Panc1 (cell line): ENCODE results near the gene CCDC182. TPM values are rescaled to one million over a fixed set of nuclear protein-coding genes. Genes with fewer than 3 reads are reported as not detected.

Source experiments
- ATAC-seq: fragments of 200-7000 bp; cut with Tn5 transposase; 2 replicates; pipeline ENCODE4 v1.9.1; 2020; ENCODE audit warnings: mild to moderate bottlenecking, moderate library complexity
- BruUV-seq: library from RNA; stranded (reverse); fragments of 400-500 nt; replicated peaks from 2 replicates; lab custom pipeline; 2021; lab: Mats Ljungman, UMichigan
- CTCF ChIA-PET: fragments of 300-600 bp; sonication (Branson Sonifier 250); formaldehyde crosslinking; loops from one replicate; lab custom pipeline; 2022; ENCODE audit warnings: antibody characterized with exemption; lab: Charles Lee
- POLR2A ChIA-PET: fragments of 300-600 bp; sonication (Branson Sonifier 250); formaldehyde crosslinking; loops from one replicate; lab custom pipeline; 2022; ENCODE audit warnings: antibody characterized with exemption; lab: Charles Lee
- DNase-seq: peaks from one replicate; pipeline ENCODE4 v3.0.0-alpha.2; 2010; ENCODE audit warnings: low read depth, low spot score
- H3K27ac ChIP-seq: 2 replicates; pipeline ENCODE4 v1.5.1; 2011; ENCODE audit warnings: mild to moderate bottlenecking, low read length, inconsistent platforms
- H3K27me3 ChIP-seq: fragments of 200-500 bp; sonication (Bioruptor generic); 2 replicates; pipeline ENCODE4 v1.6.0; 2014; ENCODE audit warnings: low read length, inconsistent platforms; ENCODE audit not compliant: control insufficient read depth, insufficient read depth
- H3K36me3 ChIP-seq: fragments of 200-500 bp; sonication (Bioruptor generic); 2 replicates; pipeline ENCODE4 v1.5.1; 2014; ENCODE audit warnings: inconsistent platforms, mild to moderate bottlenecking, low read length, moderate library complexity; ENCODE audit not compliant: control insufficient read depth, insufficient read depth
- H3K4me1 ChIP-seq: 2 replicates; pipeline ENCODE4 v1.5.1; 2011; ENCODE audit warnings: inconsistent platforms, mild to moderate bottlenecking, low read length, moderate library complexity; ENCODE audit not compliant: control insufficient read depth, insufficient read depth
- H3K4me3 ChIP-seq, 2 experiments: 2 replicates each; pipeline ENCODE4 v1.5.1; 2011 to 2012; ENCODE audit warnings: low read depth in 2 of 2, low read length in 2 of 2, mild to moderate bottlenecking in 2 of 2, inconsistent platforms in 1 of 2, moderate library complexity in 1 of 2
- H3K9me3 ChIP-seq: fragments of 200-500 bp; sonication (Bioruptor generic); 2 replicates; pipeline ENCODE4 v1.5.1; 2014; ENCODE audit warnings: low read depth, mild to moderate bottlenecking, inconsistent platforms, low read length, moderate library complexity; ENCODE audit not compliant: control insufficient read depth, insufficient read depth
- CTCF ChIP-seq: fragments of 450-650 bp; IDR thresholded peaks from 2 replicates; pipeline ENCODE4 v1.5.1; 2017; ENCODE audit warnings: mild to moderate bottlenecking
- POLR2AphosphoS5 ChIP-seq: IDR thresholded peaks from 2 replicates; pipeline ENCODE4 v1.6.1; 2012; ENCODE audit warnings: mild to moderate bottlenecking, low read depth, low read length, moderate library complexity
- REST ChIP-seq, 2 experiments: IDR thresholded peaks; 2 replicates each; pipeline ENCODE4 v1.6.1; 2011 to 2012; ENCODE audit warnings: low read depth in 2 of 2, control low read depth in 1 of 2, low read length in 1 of 2, mild to moderate bottlenecking in 1 of 2, moderate library complexity in 1 of 2; ENCODE audit not compliant: insufficient read depth in 1 of 2
- SIN3A ChIP-seq: IDR thresholded peaks from 2 replicates; pipeline ENCODE4 v1.6.1; 2012; ENCODE audit warnings: low read depth, mild to moderate bottlenecking, low read length, moderate library complexity, borderline replicate concordance; ENCODE audit not compliant: insufficient read depth
- TCF7L2 ChIP-seq: IDR thresholded peaks from 2 replicates; pipeline ENCODE4 v1.6.1; 2011; ENCODE audit warnings: mild to moderate bottlenecking, low read depth, low read length, inconsistent platforms
- in situ Hi-C: cut with HindIII; loops from 2 replicates; pipeline ENCODE4 v1.10.0; 2016; ENCODE audit warnings: low sequenced_read_pairs, low pct_unique_long_range_greater_than_20kb
- intact Hi-C: fragments of 100-400 bp; cut with micrococcal nuclease; formaldehyde crosslinking; loops from one replicate; pipeline ENCODE4 v1.10.0; 2022; ENCODE audit not compliant: unreplicated experiment
- total RNA-seq: library from RNA; stranded (reverse); gene quantifications from one replicate; pipeline ENCODE4 v1.2.1, GENCODE V29; 2021; ENCODE audit not compliant: unreplicated experiment

The CCDC182 gene
- total RNA-seq, 1 experiment from 2014 or later: not detected

- Histone ChIP-seq H3K27ac (no peak overlapping the region), H3K36me3 (no peaks in the 10 kb centered on the region), H3K9me3 (no peaks in the 10 kb centered on the region), H3K4me1 (no peaks in the 10 kb centered on the region), H3K4me3 (no peak overlapping the region), H3K27me3 (peaks cover 45% of the 10 kb centered on the region)
- ChIA-PET POLR2A (no interaction called here), CTCF (no interaction called here)
- DNase-seq: no peak
- in situ Hi-C loops (no loop called here), intact Hi-C loops (no loop called here)
- no peak for TF ChIP-seq CTCF
- no peak for ATAC-seq
- BruUV-seq: no TSS peak
Measured at GRCh38 chr17:57788725-57789124, 43.6 kb upstream of the CCDC182 start.

GRCh38 chr17:57785022-57785421 lies 39.9 kb upstream of the CCDC182 start:
- CTCF ChIA-PET: no interaction called here
- no TSS peak for BruUV-seq
- no peaks in the 10 kb centered on the region for H3K9me3 ChIP-seq
- POLR2A ChIA-PET: no interaction called here
- H3K27ac ChIP-seq: no peak overlapping the region
- no peak for ATAC-seq
- intact Hi-C loops (no loop called here), in situ Hi-C loops (no loop called here)
- H3K4me1 ChIP-seq: no peaks in the 10 kb centered on the region
- H3K27me3 ChIP-seq: peaks cover 36% of the 10 kb centered on the region
- no peak overlapping the region for H3K4me3 ChIP-seq
- H3K36me3 ChIP-seq: no peaks in the 10 kb centered on the region
- DNase-seq: no peak
- TF ChIP-seq TCF7L2: no peak
- TF ChIP-seq SIN3A: no peak
- TF ChIP-seq REST (IDR thresholded peaks at IDR 0.05; ENCODE audit: insufficient read depth in 1 of 2, low read depth in 2 of 2, low read length in 1 of 2): no peak
- TF ChIP-seq POLR2AphosphoS5: no peak
- no peak for TF ChIP-seq CTCF
